NCI-H2171 (cell line): ENCODE results near the gene HCAR2.
"Not testable (repeated sequence)": the region's sequence is repeated elsewhere in the genome, so short reads cannot be mapped to it uniquely, and the experiment has no call there.

Source experiments
- DNase-seq: peaks from one replicate; lab custom pipeline; 2025; lab: John Stamatoyannopoulos, UW

The HCAR2 gene

GRCh38 chr12:122716658-122717057, 13.5 kb upstream of the HCAR2 start, which contains the start of gene HCAR3:
Gene HCAR3 (minus strand): TSS chr12:122716811. CDS start chr12:122716737, 74 bp downstream.
- DNase-seq: peak; percentile 92

GRCh38 chr12:122715211-122715610, 12.1 kb upstream of the HCAR2 start:
- DNase-seq: not testable (repeated sequence)

- not testable (repeated sequence) for DNase-seq
Measured at GRCh38 chr12:122713491-122714188, 10.5 kb upstream of the HCAR2 start.

- DNase-seq: not testable (repeated sequence)
Measured at GRCh38 chr12:122711266-122711665, 8.1 kb upstream of the HCAR2 start.

- DNase-seq: not testable (repeated sequence)
Measured at GRCh38 chr12:122710341-122710740, 7.2 kb upstream of the HCAR2 start.

- not testable (repeated sequence) for DNase-seq
Measured at GRCh38 chr12:122709287-122709686, 6.1 kb upstream of the HCAR2 start.

GRCh38 chr12:122703841-122704240, 684 bp upstream of the HCAR2 start:
- DNase-seq: peak; percentile 18

- DNase-seq: not testable (repeated sequence)
Measured at GRCh38 chr12:122701481-122701880, 1.7 kb downstream of the HCAR2 start.

- DNase-seq: not testable (repeated sequence)
Measured at GRCh38 chr12:122700038-122700710, 3.0 kb downstream of the HCAR2 start.

- not testable (repeated sequence) for DNase-seq
Measured at GRCh38 chr12:122696922-122697321, 6.2 kb downstream of the HCAR2 start.

GRCh38 chr12:122691566-122691965, 11.6 kb downstream of the HCAR2 start:
- DNase-seq: no peak

- no peak for DNase-seq
Measured at GRCh38 chr12:122688291-122688690, 14.9 kb downstream of the HCAR2 start.

- no peak for DNase-seq
Measured at GRCh38 chr12:122687086-122687485, 16.1 kb downstream of the HCAR2 start.

- DNase-seq: no peak
Measured at GRCh38 chr12:122686538-122686937, 16.6 kb downstream of the HCAR2 start.

GRCh38 chr12:122684297-122684813, 18.8 kb downstream of the HCAR2 start:
- no peak for DNase-seq

GRCh38 chr12:122681814-122682213, 21.3 kb downstream of the HCAR2 start:
- no peak for DNase-seq

- DNase-seq: not testable (repeated sequence)
Measured at GRCh38 chr12:122680989-122681388, 22.2 kb downstream of the HCAR2 start.

GRCh38 chr12:122676781-122677180, 26.4 kb downstream of the HCAR2 start:
- DNase-seq: not testable (repeated sequence)

GRCh38 chr12:122676015-122676414, 27.1 kb downstream of the HCAR2 start:
- not testable (repeated sequence) for DNase-seq

- DNase-seq: no peak
Measured at GRCh38 chr12:122672515-122672914, 30.6 kb downstream of the HCAR2 start.

- no peak for DNase-seq
Measured at GRCh38 chr12:122669397-122670070, 33.6 kb downstream of the HCAR2 start.

- no peak for DNase-seq
Measured at GRCh38 chr12:122668268-122668667, 34.9 kb downstream of the HCAR2 start.

GRCh38 chr12:122665759-122666158, 37.4 kb downstream of the HCAR2 start:
- DNase-seq: no peak
